Measurements from ENCODE around the gene TBPL1. TPM values are rescaled to one million over a fixed set of nuclear protein-coding genes. Genes with fewer than 3 reads are reported as not detected.

The TBPL1 gene
- polyA plus RNA-seq, 1 donor (not counting 4 experiments of a cell fraction or from before 2014, with no cell fraction given): 39.1 TPM

DNA sequence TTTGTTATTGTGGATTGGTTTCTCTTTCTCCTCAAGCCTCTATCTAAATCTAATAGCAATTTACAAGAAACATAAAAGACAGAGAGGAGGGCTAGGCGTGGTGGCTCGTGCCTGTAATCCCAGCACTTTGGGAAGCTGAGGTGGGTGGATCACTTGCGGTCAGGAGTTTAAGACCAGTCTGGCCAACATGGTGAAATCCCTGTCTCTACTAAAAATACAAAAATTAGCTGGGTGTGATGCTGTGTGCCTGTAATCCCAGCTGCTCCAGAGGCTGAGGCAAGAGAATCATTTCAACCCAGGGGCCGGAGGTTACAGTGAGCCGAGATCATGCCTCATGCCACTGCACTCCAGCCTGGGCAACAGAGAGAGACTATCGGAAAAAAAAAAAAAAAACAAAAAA lies 52.8 kb downstream of the TBPL1 start:
- H4K20me1 ChIP-seq (ENCODE audit: control insufficient read depth, extremely low read depth, insufficient read depth, low read length): no peaks in the 10 kb centered on the region
- DNase-seq (ENCODE audit: low read depth, low spot score): no peak
- no peak for FAIRE-seq
- no peak overlapping the region for H3K4me2 ChIP-seq (ENCODE audit: control insufficient read depth, extremely low read depth, insufficient read depth, low read depth, low read length)
- no peaks in the 10 kb centered on the region for H3K9me3 ChIP-seq (ENCODE audit: control insufficient read depth, low read depth, low read length)
- no peak overlapping the region for H3K9ac ChIP-seq (ENCODE audit: control insufficient read depth, extremely low read depth, insufficient read depth, low read length)
- H3K36me3 ChIP-seq (ENCODE audit: control insufficient read depth in 2 of 2, extremely low read depth in 1 of 2, insufficient read depth in 2 of 2, low read length in 2 of 2): no peaks in the 10 kb centered on the region
- H3K9me1 ChIP-seq (ENCODE audit: control insufficient read depth, extremely low read depth, insufficient read depth, low read length): no peaks in the 10 kb centered on the region
- no peak overlapping the region for H3K27ac ChIP-seq (ENCODE audit: control insufficient read depth, insufficient read depth, low read length)
- H3K79me2 ChIP-seq (ENCODE audit: control insufficient read depth, insufficient read depth, low read length): no peaks in the 10 kb centered on the region
- H3K4me3 ChIP-seq (ENCODE audit: control insufficient read depth in 2 of 3, extremely low read depth in 1 of 3, insufficient read depth in 2 of 3, low read depth in 1 of 3, low read length in 3 of 3): no peak overlapping the region
- H3K4me1 ChIP-seq (ENCODE audit: control insufficient read depth, extremely low read depth, insufficient read depth, low read length): peaks cover 2% of the 10 kb centered on the region
- no peaks in the 10 kb centered on the region for H3K27me3 ChIP-seq (ENCODE audit: control insufficient read depth, extremely low read depth, insufficient read depth, low read length)
- TF ChIP-seq EZH2 (IDR thresholded peaks at IDR 0.05; ENCODE audit: low read length): no peak
- TF ChIP-seq, protein P1, sequence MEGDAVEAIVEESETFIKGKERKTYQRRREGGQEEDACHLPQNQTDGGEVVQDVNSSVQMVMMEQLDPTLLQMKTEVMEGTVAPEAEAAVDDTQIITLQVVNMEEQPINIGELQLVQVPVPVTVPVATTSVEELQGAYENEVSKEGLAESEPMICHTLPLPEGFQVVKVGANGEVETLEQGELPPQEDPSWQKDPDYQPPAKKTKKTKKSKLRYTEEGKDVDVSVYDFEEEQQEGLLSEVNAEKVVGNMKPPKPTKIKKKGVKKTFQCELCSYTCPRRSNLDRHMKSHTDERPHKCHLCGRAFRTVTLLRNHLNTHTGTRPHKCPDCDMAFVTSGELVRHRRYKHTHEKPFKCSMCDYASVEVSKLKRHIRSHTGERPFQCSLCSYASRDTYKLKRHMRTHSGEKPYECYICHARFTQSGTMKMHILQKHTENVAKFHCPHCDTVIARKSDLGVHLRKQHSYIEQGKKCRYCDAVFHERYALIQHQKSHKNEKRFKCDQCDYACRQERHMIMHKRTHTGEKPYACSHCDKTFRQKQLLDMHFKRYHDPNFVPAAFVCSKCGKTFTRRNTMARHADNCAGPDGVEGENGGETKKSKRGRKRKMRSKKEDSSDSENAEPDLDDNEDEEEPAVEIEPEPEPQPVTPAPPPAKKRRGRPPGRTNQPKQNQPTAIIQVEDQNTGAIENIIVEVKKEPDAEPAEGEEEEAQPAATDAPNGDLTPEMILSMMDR (optimal IDR thresholded peaks at IDR 0.05 in 1 of 3, IDR thresholded peaks at IDR 0.05 in 1 of 3, conservative IDR thresholded peaks at IDR 0.05 in 1 of 3; ENCODE audit: extremely low read depth in 1 of 3, insufficient read depth in 2 of 3, low read length in 3 of 3): no peak
- no peak overlapping the region for H2AFZ ChIP-seq (ENCODE audit: control insufficient read depth, low read length)
- dilution Hi-C loops (cut with MboI; ENCODE audit: extremely low pct_ligation_motif_present, low sequenced_read_pairs): no loop called here

DNA sequence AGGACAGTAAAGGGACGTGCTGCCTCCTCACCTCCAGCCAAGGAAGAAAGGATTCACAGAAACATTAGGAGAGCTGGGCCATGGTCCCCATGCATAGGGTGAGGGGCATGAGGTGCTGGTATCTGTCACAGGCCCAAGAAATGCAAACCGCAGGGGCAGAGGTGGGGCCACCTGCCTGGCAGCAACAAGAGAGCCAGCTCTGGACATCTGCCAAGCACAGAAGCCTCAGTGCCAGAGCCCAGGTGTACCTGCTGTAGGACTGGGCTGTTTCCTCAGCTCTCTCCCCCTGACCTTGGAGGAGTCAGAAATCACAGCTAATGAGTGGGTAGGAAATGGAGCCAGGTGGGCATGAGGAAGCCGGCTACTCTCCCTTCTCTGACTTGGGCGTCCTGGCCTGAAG lies 54.1 kb downstream of the TBPL1 start:
- Histone ChIP-seq H3K9me1 (ENCODE audit: control insufficient read depth, extremely low read depth, insufficient read depth, low read length) (no peaks in the 10 kb centered on the region), H3K36me3 (ENCODE audit: control insufficient read depth in 2 of 2, extremely low read depth in 1 of 2, insufficient read depth in 2 of 2, low read length in 2 of 2) (no peaks in the 10 kb centered on the region), H3K79me2 (ENCODE audit: control insufficient read depth, insufficient read depth, low read length) (no peaks in the 10 kb centered on the region), H3K4me3 (ENCODE audit: control insufficient read depth in 2 of 3, extremely low read depth in 1 of 3, insufficient read depth in 2 of 3, low read depth in 1 of 3, low read length in 3 of 3) (no peak overlapping the region), H3K9ac (ENCODE audit: control insufficient read depth, extremely low read depth, insufficient read depth, low read length) (no peak overlapping the region), H2AFZ (ENCODE audit: control insufficient read depth, low read length) (no peak overlapping the region), H3K27ac (ENCODE audit: control insufficient read depth, insufficient read depth, low read length) (no peak overlapping the region), H3K9me3 (ENCODE audit: control insufficient read depth, low read depth, low read length) (no peaks in the 10 kb centered on the region), H3K4me1 (ENCODE audit: control insufficient read depth, extremely low read depth, insufficient read depth, low read length) (no peaks in the 10 kb centered on the region), H3K4me2 (ENCODE audit: control insufficient read depth, extremely low read depth, insufficient read depth, low read depth, low read length) (no peak overlapping the region), H3K27me3 (ENCODE audit: control insufficient read depth, extremely low read depth, insufficient read depth, low read length) (no peaks in the 10 kb centered on the region), H4K20me1 (ENCODE audit: control insufficient read depth, extremely low read depth, insufficient read depth, low read length) (no peaks in the 10 kb centered on the region)
- dilution Hi-C loops (cut with MboI; ENCODE audit: extremely low pct_ligation_motif_present, low sequenced_read_pairs): no loop called here
- DNase-seq (ENCODE audit: low read depth, low spot score) (no peak), FAIRE-seq (no peak)
- TF ChIP-seq, protein P1 (optimal IDR thresholded peaks at IDR 0.05 in 1 of 3, IDR thresholded peaks at IDR 0.05 in 1 of 3, conservative IDR thresholded peaks at IDR 0.05 in 1 of 3; ENCODE audit: extremely low read depth in 1 of 3, insufficient read depth in 2 of 3, low read length in 3 of 3): no peak
- no peak for TF ChIP-seq EZH2 (IDR thresholded peaks at IDR 0.05; ENCODE audit: low read length)
